Smooth muscle cell of the brain vasculature (primary cell): ENCODE results near the gene ATM.
A peak's percentile ranks its signal among the peaks of the same experiment; 100 is the strongest.
"Not testable (repeated sequence)": the region's sequence is repeated elsewhere in the genome, so short reads cannot be mapped to it uniquely, and the experiment has no call there.

Experiments used
- DNase-seq: peaks from one replicate; pipeline ENCODE4 v3.0.0-alpha.2; 2012; ENCODE audit warnings: low read depth, low spot score

The ATM gene

GRCh38 chr11:108278546-108278945 is 55.7 kb downstream of the ATM start:
- no peak for DNase-seq

- DNase-seq = no peak
Measured at GRCh38 chr11:108278954-108279353, 56.1 kb downstream of the ATM start.

- no peak for DNase-seq
Measured at GRCh38 chr11:108286370-108286769, 63.5 kb downstream of the ATM start.

- no peak for DNase-seq
Measured at GRCh38 chr11:108286956-108287355, 64.1 kb downstream of the ATM start.

GRCh38 chr11:108289066-108289465 is 66.2 kb downstream of the ATM start:
- DNase-seq = not testable (repeated sequence)

- no peak for DNase-seq
Measured at GRCh38 chr11:108289699-108290098, 66.8 kb downstream of the ATM start.

GRCh38 chr11:108293229-108293628 is 70.4 kb downstream of the ATM start:
- no peak for DNase-seq

GRCh38 chr11:108302121-108302785 is 79.4 kb downstream of the ATM start:
- no peak for DNase-seq

- no peak for DNase-seq
Measured at GRCh38 chr11:108307751-108308150, 84.9 kb downstream of the ATM start.

- DNase-seq = no peak
Measured at GRCh38 chr11:108313444-108313843, 90.6 kb downstream of the ATM start.

- DNase-seq = no peak
Measured at GRCh38 chr11:108316061-108316460, 93.2 kb downstream of the ATM start.

GRCh38 chr11:108319541-108320145 is 96.8 kb downstream of the ATM start:
- DNase-seq = no peak

GRCh38 chr11:108322666-108323065 is 99.8 kb downstream of the ATM start:
- DNase-seq = no peak

- peak; percentile 1 for DNase-seq
Measured at GRCh38 chr11:108324587-108324986, 101.7 kb downstream of the ATM start.

- DNase-seq = no peak
Measured at GRCh38 chr11:108333403-108333899, 110.6 kb downstream of the ATM start.

- no peak for DNase-seq
Measured at GRCh38 chr11:108338750-108339149, 115.9 kb downstream of the ATM start.

- DNase-seq = no peak
Measured at GRCh38 chr11:108340973-108341372, 118.1 kb downstream of the ATM start.

- no peak for DNase-seq
Measured at GRCh38 chr11:108341654-108342053, 118.8 kb downstream of the ATM start.

GRCh38 chr11:108343714-108344113 is 120.8 kb downstream of the ATM start:
- no peak for DNase-seq

- DNase-seq = no peak
Measured at GRCh38 chr11:108345767-108346166, 122.9 kb downstream of the ATM start.

GRCh38 chr11:108346451-108346850 is 123.6 kb downstream of the ATM start:
- no peak for DNase-seq

GRCh38 chr11:108351468-108351867 is 128.6 kb downstream of the ATM start:
- DNase-seq = no peak

- no peak for DNase-seq
Measured at GRCh38 chr11:108364159-108364558, 141.3 kb downstream of the ATM start.
